ENCODE measurements around the gene LMNA.

LMNA gene

DNA sequence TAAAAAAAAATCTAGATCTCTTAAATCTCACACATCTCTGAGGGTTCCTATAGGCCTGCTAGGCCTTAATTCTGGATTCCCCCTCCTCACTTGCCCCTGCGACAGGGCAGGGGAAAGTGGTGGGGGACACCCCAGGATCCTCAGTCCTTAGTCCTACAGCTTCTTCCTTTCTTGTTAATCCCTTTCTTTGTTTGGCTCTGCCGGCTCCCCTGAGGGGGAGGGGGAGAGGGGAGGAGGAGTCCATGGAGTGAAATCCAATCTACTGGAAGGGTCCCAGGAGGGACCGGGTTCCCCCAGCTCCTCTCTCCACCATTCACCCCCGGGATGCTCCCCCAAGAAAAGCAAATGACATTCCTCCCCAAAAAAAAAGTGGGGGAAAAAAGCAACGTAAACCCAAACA lies 40.8 kb upstream of the LMNA start:
- H3K9ac ChIP-seq (ENCODE audit: low read depth in 1 of 2, low read length in 2 of 2), result no peak overlapping the region
- H3K9me3 ChIP-seq (ENCODE audit: control insufficient read depth in 2 of 2, low read length in 2 of 2), result no peaks in the 10 kb centered on the region
- H3K4me3 ChIP-seq (ENCODE audit: low read length in 2 of 2), result no peak overlapping the region
- H3K27me3 ChIP-seq (ENCODE audit: control insufficient read depth in 2 of 2, insufficient read depth in 2 of 2, low read length in 2 of 2), result no peaks in the 10 kb centered on the region
- H3K27ac ChIP-seq (ENCODE audit: low read depth in 2 of 2, low read length in 2 of 2), result no peak overlapping the region
- peaks cover 20 to 25% of the 10 kb centered on the region in 2 donors for H3K36me3 ChIP-seq (ENCODE audit: control insufficient read depth in 2 of 2, insufficient read depth in 2 of 2, low read length in 2 of 2)
- no peaks in the 10 kb centered on the region for H3K4me1 ChIP-seq (ENCODE audit: control insufficient read depth in 2 of 2, insufficient read depth in 2 of 2, low read length in 2 of 2)

DNA sequence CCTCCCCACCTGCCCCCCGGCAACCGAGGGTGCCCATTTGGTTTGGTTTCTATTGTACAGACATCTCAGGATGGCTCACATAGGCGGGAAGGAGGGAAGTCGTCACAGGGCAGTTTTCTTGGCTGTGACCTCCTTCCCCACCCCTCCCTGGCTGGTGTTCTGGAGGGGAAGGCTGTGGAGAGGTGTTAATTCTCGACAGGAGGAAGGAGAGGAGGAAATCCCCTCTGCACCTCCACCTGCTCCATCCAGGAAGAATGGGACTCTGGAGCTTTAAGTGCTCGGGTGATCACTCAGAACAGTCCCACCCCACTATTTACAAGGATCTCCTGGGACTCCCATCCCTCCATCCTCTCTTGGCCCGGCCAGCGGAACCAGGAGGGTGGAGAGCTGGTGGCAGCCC lies 39.9 kb upstream of the LMNA start:
- no peak overlapping the region for H3K9ac ChIP-seq (ENCODE audit: low read depth in 1 of 2, low read length in 2 of 2)

DNA sequence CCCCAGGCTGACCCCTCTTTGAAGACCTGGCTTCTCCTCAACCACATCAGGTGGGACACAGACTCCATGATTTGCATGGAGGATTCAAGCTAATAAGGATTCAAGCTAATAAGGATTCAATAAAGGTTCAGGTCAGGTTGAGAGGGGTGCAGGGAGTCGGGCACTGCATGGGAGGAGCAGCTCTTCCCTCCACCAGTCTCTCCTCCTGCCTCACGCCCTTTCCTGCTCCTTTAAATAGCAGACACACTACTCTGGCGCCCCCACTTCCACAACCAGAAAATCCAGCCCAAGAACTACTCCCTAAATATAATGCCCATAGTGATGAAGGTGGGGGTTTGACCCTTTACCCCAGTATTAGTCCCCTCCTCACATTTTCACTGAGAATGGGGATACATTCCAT lies 39.3 kb upstream of the LMNA start:
- H3K9ac ChIP-seq (ENCODE audit: low read depth in 1 of 2, low read length in 2 of 2), result no peak overlapping the region
- H3K36me3 ChIP-seq (ENCODE audit: control insufficient read depth in 2 of 2, insufficient read depth in 2 of 2, low read length in 2 of 2), result peaks cover 14 to 17% of the 10 kb centered on the region in 2 donors
- no peaks in the 10 kb centered on the region for H3K4me1 ChIP-seq (ENCODE audit: control insufficient read depth in 2 of 2, insufficient read depth in 2 of 2, low read length in 2 of 2)
- no peaks in the 10 kb centered on the region for H3K9me3 ChIP-seq (ENCODE audit: control insufficient read depth in 2 of 2, low read length in 2 of 2)
- no peak overlapping the region for H3K4me3 ChIP-seq (ENCODE audit: low read length in 2 of 2)
- no peaks in the 10 kb centered on the region for H3K27me3 ChIP-seq (ENCODE audit: control insufficient read depth in 2 of 2, insufficient read depth in 2 of 2, low read length in 2 of 2)
- H3K27ac ChIP-seq (ENCODE audit: low read depth in 2 of 2, low read length in 2 of 2), result no peak overlapping the region

More for the DNA sequence above, 39.9 kb upstream of the LMNA start:
- Histone ChIP-seq H3K9me3 (ENCODE audit: control insufficient read depth in 2 of 2, low read length in 2 of 2) (no peaks in the 10 kb centered on the region), H3K4me1 (ENCODE audit: control insufficient read depth in 2 of 2, insufficient read depth in 2 of 2, low read length in 2 of 2) (no peaks in the 10 kb centered on the region), H3K4me3 (ENCODE audit: low read length in 2 of 2) (no peak overlapping the region), H3K27ac (ENCODE audit: low read depth in 2 of 2, low read length in 2 of 2) (no peak overlapping the region), H3K27me3 (ENCODE audit: control insufficient read depth in 2 of 2, insufficient read depth in 2 of 2, low read length in 2 of 2) (no peaks in the 10 kb centered on the region), H3K36me3 (ENCODE audit: control insufficient read depth in 2 of 2, insufficient read depth in 2 of 2, low read length in 2 of 2) (peaks cover 19 to 21% of the 10 kb centered on the region in 2 donors)

DNA sequence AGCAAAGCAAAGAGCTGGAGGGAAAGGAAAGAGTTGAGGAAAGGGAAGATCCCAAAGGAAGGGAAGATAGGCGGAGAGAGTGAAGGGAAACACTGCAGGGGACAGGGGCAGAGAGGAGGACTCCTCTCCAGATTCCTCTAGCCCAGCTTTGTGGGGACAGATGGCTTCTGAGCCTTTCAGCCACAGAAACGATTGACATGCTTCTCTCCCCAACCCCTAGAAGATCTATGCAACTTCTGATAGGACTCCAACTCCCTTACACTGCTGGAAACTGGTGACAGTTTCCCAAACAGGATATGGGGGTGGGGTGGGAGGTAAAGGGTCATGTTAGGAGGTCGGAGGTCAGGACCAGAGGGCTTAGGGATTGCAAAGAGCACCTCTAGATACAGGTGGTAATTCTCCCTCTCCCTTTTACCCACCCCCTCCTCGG lies 38.7 kb upstream of the LMNA start:
- Histone ChIP-seq H3K4me1 (ENCODE audit: control insufficient read depth in 2 of 2, insufficient read depth in 2 of 2, low read length in 2 of 2) (no peaks in the 10 kb centered on the region), H3K9ac (ENCODE audit: low read depth in 1 of 2, low read length in 2 of 2) (peak overlapping the region in 1 of 2 donors; percentile 14), H3K36me3 (ENCODE audit: control insufficient read depth in 2 of 2, insufficient read depth in 2 of 2, low read length in 2 of 2) (peaks cover 8 to 17% of the 10 kb centered on the region in 2 donors), H3K9me3 (ENCODE audit: control insufficient read depth in 2 of 2, low read length in 2 of 2) (no peaks in the 10 kb centered on the region), H3K4me3 (ENCODE audit: low read length in 2 of 2) (peak overlapping the region in 1 of 2 donors; percentile 61), H3K27me3 (ENCODE audit: control insufficient read depth in 2 of 2, insufficient read depth in 2 of 2, low read length in 2 of 2) (no peaks in the 10 kb centered on the region), H3K27ac (ENCODE audit: low read depth in 2 of 2, low read length in 2 of 2) (no peak overlapping the region)

DNA sequence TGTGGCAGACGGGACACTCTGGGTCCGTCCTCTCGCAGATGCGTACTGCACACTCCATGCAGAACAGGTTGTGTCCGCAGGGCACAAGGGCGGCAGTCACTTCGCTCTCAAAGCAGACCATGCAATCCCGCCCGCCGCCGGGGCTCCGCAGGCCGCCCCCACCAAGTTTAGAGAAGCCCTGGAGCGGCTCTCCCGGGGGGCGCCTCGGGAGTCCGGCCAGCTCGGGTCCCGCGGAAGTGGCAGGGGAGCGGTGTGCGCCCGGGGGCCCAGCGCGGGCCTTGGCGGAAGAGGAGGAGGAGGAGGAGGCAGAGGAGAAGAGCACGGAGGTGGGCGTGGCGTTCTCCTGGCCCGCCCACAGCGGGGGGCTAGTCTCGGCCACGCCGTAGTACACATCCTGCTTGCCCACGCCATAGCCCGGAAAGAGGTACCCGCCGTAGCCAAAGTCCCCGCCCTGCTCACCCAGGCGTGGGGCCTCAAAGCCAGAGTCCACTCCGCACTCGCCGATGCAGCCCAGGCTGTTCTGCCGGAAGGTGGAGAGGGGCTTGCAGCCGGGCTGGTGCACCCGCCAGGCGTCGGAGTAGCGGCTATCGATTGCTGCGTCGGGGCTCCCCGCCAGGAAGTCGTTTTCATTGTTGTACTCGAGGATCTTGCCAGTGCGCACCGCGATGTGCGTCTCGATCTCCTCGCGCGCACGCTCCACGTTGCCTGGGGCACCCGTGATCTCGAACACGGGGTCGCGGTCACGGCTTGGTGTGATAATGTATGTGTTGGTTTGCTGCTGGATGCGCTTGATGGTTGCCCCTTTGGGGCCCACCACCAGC lies 37.7 kb upstream of the LMNA start:
- Histone ChIP-seq H3K27ac (ENCODE audit: low read depth in 2 of 2, low read length in 2 of 2) (peak overlapping the region in 1 of 2 donors; percentile 9), H3K9me3 (ENCODE audit: control insufficient read depth in 2 of 2, low read length in 2 of 2) (no peaks in the 10 kb centered on the region), H3K4me1 (ENCODE audit: control insufficient read depth in 2 of 2, insufficient read depth in 2 of 2, low read length in 2 of 2) (no peaks in the 10 kb centered on the region), H3K9ac (ENCODE audit: low read depth in 1 of 2, low read length in 2 of 2) (peak overlapping the region in 1 of 2 donors; percentile 39), H3K36me3 (ENCODE audit: control insufficient read depth in 2 of 2, insufficient read depth in 2 of 2, low read length in 2 of 2) (peaks cover 7 to 11% of the 10 kb centered on the region in 2 donors), H3K27me3 (ENCODE audit: control insufficient read depth in 2 of 2, insufficient read depth in 2 of 2, low read length in 2 of 2) (no peaks in the 10 kb centered on the region), H3K4me3 (ENCODE audit: low read length in 2 of 2) (peak overlapping the region; percentile 52 to 61)

DNA sequence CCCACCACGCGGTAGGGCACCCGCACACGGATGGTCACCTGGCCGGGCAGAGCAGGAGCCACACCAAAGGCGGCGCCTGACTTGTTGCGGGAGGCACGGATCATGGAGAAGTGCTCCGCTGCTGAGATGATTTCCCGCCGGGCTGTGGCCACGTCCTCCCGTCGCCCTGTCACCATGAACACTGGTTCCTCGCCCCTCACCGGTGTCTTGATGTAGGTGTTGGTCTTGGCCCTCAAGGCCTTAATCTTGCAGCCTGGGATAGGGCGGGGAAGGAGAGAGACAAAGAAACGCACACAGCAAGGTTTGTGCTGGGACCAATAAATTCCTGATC lies 37.1 kb upstream of the LMNA start:
- Histone ChIP-seq H3K9me3 (ENCODE audit: control insufficient read depth in 2 of 2, low read length in 2 of 2) (no peaks in the 10 kb centered on the region), H3K9ac (ENCODE audit: low read depth in 1 of 2, low read length in 2 of 2) (no peak overlapping the region), H3K4me3 (ENCODE audit: low read length in 2 of 2) (no peak overlapping the region), H3K27me3 (ENCODE audit: control insufficient read depth in 2 of 2, insufficient read depth in 2 of 2, low read length in 2 of 2) (no peaks in the 10 kb centered on the region), H3K27ac (ENCODE audit: low read depth in 2 of 2, low read length in 2 of 2) (no peak overlapping the region), H3K4me1 (ENCODE audit: control insufficient read depth in 2 of 2, insufficient read depth in 2 of 2, low read length in 2 of 2) (no peaks in the 10 kb centered on the region), H3K36me3 (ENCODE audit: control insufficient read depth in 2 of 2, insufficient read depth in 2 of 2, low read length in 2 of 2) (peaks cover 7 to 9% of the 10 kb centered on the region in 2 donors)

DNA sequence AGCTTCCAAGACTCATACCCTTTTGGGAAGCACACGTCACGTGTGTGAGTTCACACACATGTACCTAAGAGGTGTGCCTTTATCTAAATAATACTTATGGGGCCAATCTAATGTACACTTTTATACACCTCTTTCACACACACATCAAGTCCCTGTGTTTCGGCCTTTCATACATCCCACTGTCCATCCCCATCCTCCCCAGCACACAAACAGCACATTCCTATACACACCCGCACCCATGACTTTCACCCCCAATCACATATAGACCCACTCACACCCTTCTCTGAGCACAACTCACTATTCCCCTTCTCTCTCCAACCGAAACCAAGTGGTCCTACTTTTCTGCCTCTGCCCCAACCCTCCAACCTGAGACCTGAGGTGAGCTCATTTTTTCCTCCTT lies 35.8 kb upstream of the LMNA start:
- H3K9ac ChIP-seq (ENCODE audit: low read depth in 1 of 2, low read length in 2 of 2), result no peak overlapping the region
- H3K9me3 ChIP-seq (ENCODE audit: control insufficient read depth in 2 of 2, low read length in 2 of 2), result no peaks in the 10 kb centered on the region
- no peaks in the 10 kb centered on the region for H3K27me3 ChIP-seq (ENCODE audit: control insufficient read depth in 2 of 2, insufficient read depth in 2 of 2, low read length in 2 of 2)
- peaks cover 3 to 4% of the 10 kb centered on the region in 2 donors for H3K4me1 ChIP-seq (ENCODE audit: control insufficient read depth in 2 of 2, insufficient read depth in 2 of 2, low read length in 2 of 2)
- H3K4me3 ChIP-seq (ENCODE audit: low read length in 2 of 2), result no peak overlapping the region
- peaks cover 0 to 2% of the 10 kb centered on the region in 2 donors for H3K36me3 ChIP-seq (ENCODE audit: control insufficient read depth in 2 of 2, insufficient read depth in 2 of 2, low read length in 2 of 2)
- H3K27ac ChIP-seq (ENCODE audit: low read depth in 2 of 2, low read length in 2 of 2), result no peak overlapping the region

DNA sequence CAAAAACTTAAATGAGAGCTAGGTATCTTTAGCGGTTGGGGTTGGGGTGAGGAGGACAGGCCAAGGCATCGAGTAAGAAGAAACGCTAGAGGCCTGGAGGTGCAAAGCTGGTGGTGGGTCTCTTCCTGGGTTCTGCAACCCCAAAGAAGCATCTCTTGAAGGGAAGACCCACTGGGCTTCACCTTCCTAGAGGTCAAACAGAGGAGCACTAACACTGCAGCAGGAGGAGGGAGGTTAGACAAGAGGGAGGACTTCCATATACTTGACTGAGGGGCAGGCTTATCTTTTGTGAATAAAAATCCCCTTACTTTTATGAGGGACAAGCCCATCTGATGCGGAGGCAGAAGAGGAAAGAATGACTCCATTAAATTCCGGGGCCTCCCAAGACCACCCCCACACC lies 34.7 kb upstream of the LMNA start:
- Histone ChIP-seq H3K27me3 (ENCODE audit: control insufficient read depth in 2 of 2, insufficient read depth in 2 of 2, low read length in 2 of 2) (no peaks in the 10 kb centered on the region), H3K36me3 (ENCODE audit: control insufficient read depth in 2 of 2, insufficient read depth in 2 of 2, low read length in 2 of 2) (peaks cover 0 to 2% of the 10 kb centered on the region in 2 donors), H3K9ac (ENCODE audit: low read depth in 1 of 2, low read length in 2 of 2) (no peak overlapping the region), H3K4me1 (ENCODE audit: control insufficient read depth in 2 of 2, insufficient read depth in 2 of 2, low read length in 2 of 2) (peaks cover 3 to 4% of the 10 kb centered on the region in 2 donors), H3K4me3 (ENCODE audit: low read length in 2 of 2) (no peak overlapping the region), H3K27ac (ENCODE audit: low read depth in 2 of 2, low read length in 2 of 2) (no peak overlapping the region), H3K9me3 (ENCODE audit: control insufficient read depth in 2 of 2, low read length in 2 of 2) (no peaks in the 10 kb centered on the region)

DNA sequence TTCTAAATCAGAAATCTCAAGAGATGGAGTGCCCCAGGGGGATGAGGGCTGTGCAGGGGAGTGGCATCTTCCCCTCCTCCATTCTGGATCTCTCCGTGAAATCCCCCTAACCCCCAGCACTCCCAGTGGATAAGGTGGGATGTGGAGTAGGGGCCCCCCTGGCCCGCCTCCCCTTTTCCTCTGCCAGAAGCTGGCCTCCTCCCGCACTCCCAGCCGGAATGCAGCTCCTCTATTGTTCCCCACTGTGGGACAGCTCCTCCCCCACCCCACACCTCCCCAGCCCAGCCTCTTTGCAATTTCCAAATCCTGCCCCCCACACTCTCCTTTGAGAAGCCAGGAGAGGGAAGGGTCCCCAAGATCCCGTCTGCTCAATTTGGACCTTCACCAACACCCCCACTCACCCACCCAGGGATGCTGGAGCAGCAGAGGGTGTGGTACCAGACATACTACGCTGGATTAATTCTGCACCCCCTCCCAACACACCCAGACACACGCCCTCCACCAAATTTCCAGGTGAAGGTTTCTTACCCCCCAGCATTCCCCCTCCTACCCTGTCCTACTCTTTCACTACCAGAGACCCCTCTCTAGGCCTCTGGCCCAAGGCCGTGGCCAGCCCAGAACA lies 34.2 kb upstream of the LMNA start:
- Histone ChIP-seq H3K27ac (ENCODE audit: low read depth in 2 of 2, low read length in 2 of 2) (no peak overlapping the region), H3K9me3 (ENCODE audit: control insufficient read depth in 2 of 2, low read length in 2 of 2) (no peaks in the 10 kb centered on the region), H3K4me1 (ENCODE audit: control insufficient read depth in 2 of 2, insufficient read depth in 2 of 2, low read length in 2 of 2) (peaks cover 3 to 4% of the 10 kb centered on the region in 2 donors), H3K36me3 (ENCODE audit: control insufficient read depth in 2 of 2, insufficient read depth in 2 of 2, low read length in 2 of 2) (no peaks in the 10 kb centered on the region), H3K27me3 (ENCODE audit: control insufficient read depth in 2 of 2, insufficient read depth in 2 of 2, low read length in 2 of 2) (no peaks in the 10 kb centered on the region), H3K4me3 (ENCODE audit: low read length in 2 of 2) (no peak overlapping the region), H3K9ac (ENCODE audit: low read depth in 1 of 2, low read length in 2 of 2) (no peak overlapping the region)

DNA sequence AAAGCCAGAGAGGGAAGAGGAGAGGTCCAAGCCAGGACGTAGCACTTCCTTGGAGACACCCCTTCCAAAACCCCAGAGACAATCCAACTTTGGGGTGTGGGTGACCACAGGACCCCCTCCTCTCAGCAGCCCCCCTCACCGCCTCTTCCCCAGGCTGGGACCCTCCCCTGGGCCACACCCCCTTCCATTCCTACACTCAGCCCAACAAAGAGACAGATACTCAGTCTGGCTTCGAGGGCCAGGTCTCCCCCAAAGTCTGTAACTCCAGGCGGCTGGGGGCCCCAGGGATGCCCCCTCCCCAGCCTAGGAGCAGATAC lies 33.7 kb upstream of the LMNA start:
- Histone ChIP-seq H3K27me3 (ENCODE audit: control insufficient read depth in 2 of 2, insufficient read depth in 2 of 2, low read length in 2 of 2) (no peaks in the 10 kb centered on the region), H3K4me3 (ENCODE audit: low read length in 2 of 2) (no peak overlapping the region), H3K9ac (ENCODE audit: low read depth in 1 of 2, low read length in 2 of 2) (no peak overlapping the region), H3K36me3 (ENCODE audit: control insufficient read depth in 2 of 2, insufficient read depth in 2 of 2, low read length in 2 of 2) (no peaks in the 10 kb centered on the region), H3K9me3 (ENCODE audit: control insufficient read depth in 2 of 2, low read length in 2 of 2) (no peaks in the 10 kb centered on the region), H3K4me1 (ENCODE audit: control insufficient read depth in 2 of 2, insufficient read depth in 2 of 2, low read length in 2 of 2) (peaks cover 3 to 4% of the 10 kb centered on the region in 2 donors), H3K27ac (ENCODE audit: low read depth in 2 of 2, low read length in 2 of 2) (no peak overlapping the region)

Data from mucosa of rectum (tissue), 2 donors.